GM12892 (cell line): ENCODE measurements around the gene MED14.

ENCODE experiments used
- POLR2A ChIP-seq: IDR thresholded peaks from 2 replicates; pipeline ENCODE4 v1.6.1; 2011; ENCODE audit warnings: low read depth, low read length, control low read depth
- POLR2AphosphoS5 ChIP-seq: IDR thresholded peaks from 2 replicates; pipeline ENCODE4 v1.6.1; 2011; ENCODE audit warnings: low read depth, low read length, control low read depth
- TAF1 ChIP-seq: IDR thresholded peaks from 2 replicates; pipeline ENCODE4 v1.6.1; 2011; ENCODE audit warnings: low read depth, mild to moderate bottlenecking, control low read depth, low read length, borderline replicate concordance

GRCh38 chrX:40617566-40617965 lies 117.8 kb downstream of the MED14 start:
- no peak for TF ChIP-seq TAF1
- TF ChIP-seq POLR2AphosphoS5, result no peak
- no peak for TF ChIP-seq POLR2A
